GM12892 (cell line): ENCODE measurements around the gene MAP1S.

Experiments
- POLR2A ChIP-seq: IDR thresholded peaks from 2 replicates; pipeline ENCODE4 v1.6.1; 2011; ENCODE audit warnings: low read depth, low read length, control low read depth
- POLR2AphosphoS5 ChIP-seq: IDR thresholded peaks from 2 replicates; pipeline ENCODE4 v1.6.1; 2011; ENCODE audit warnings: low read depth, low read length, control low read depth
- TAF1 ChIP-seq: IDR thresholded peaks from 2 replicates; pipeline ENCODE4 v1.6.1; 2011; ENCODE audit warnings: low read depth, mild to moderate bottlenecking, control low read depth, low read length, borderline replicate concordance

GRCh38 chr19:17687857-17688784, 31.2 kb upstream of the MAP1S start, which contains the start of gene UNC13A:
- TF ChIP-seq POLR2A (no peak), POLR2AphosphoS5 (no peak), TAF1 (no peak)
